ENCODE data around the gene IL22.

- TF ChIP-seq CTCF (IDR thresholded peaks at IDR 0.05 in 2 of 3, conservative IDR thresholded peaks at IDR 0.05 in 1 of 3; ENCODE audit: borderline replicate concordance in 1 of 3, insufficient read depth in 1 of 3, low read depth in 2 of 3, low read length in 2 of 3), result no peak
- no peak for TF ChIP-seq ZNF274 (IDR thresholded peaks at IDR 0.05; ENCODE audit: low read depth, low read length)
- TF ChIP-seq RAD21 (IDR thresholded peaks at IDR 0.05; ENCODE audit: low read depth), result no peak
- TF ChIP-seq EZH2 (IDR thresholded peaks at IDR 0.05), result no peak
- no peak for TF ChIP-seq EGR1 (IDR thresholded peaks at IDR 0.05; ENCODE audit: low read depth)
- no peak for TF ChIP-seq POLR2A (IDR thresholded peaks at IDR 0.05; ENCODE audit: borderline replicate concordance, extremely low read depth, insufficient read depth, insufficient read length)
- no peak for TF ChIP-seq ATF3 (IDR thresholded peaks at IDR 0.05)
These were observed 14.0 kb downstream of the IL22 start for GRCh38 chr12:68239309-68239982.
